GM18873 (cell line): ENCODE data around the gene PSD2.

Source experiments
- ATAC-seq: cut with Tn5 transposase; IDR thresholded peaks from one replicate; pipeline ENCODE4 v1.9.1; 2021; ENCODE audit warnings: mild to moderate bottlenecking, moderate library complexity, moderate number of reproducible peaks; ENCODE audit not compliant: unreplicated experiment, low FRiP score

Gene PSD2

DNA sequence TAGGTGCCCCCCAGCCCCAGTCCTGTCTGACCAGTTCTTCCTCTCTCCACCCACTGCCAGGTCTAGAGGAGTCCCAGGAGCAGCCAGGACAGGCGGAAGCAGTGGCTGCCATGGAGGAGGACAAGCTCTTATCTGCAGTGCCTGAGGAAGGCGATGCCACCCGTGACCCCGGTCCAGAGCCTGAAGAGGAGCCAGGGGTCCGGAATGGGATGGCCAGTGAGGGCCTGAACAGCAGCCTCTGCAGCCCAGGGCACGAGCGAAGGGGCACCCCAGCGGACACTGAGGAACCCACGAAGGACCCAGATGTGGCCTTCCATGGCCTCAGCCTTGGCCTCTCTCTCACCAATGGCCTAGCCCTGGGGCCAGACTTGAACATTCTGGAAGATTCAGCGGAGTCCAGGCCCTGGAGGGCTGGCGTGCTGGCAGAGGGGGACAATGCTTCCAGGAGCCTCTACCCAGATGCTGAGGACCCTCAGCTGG is 13.8 kb downstream of the PSD2 start:
- no peak for ATAC-seq

DNA sequence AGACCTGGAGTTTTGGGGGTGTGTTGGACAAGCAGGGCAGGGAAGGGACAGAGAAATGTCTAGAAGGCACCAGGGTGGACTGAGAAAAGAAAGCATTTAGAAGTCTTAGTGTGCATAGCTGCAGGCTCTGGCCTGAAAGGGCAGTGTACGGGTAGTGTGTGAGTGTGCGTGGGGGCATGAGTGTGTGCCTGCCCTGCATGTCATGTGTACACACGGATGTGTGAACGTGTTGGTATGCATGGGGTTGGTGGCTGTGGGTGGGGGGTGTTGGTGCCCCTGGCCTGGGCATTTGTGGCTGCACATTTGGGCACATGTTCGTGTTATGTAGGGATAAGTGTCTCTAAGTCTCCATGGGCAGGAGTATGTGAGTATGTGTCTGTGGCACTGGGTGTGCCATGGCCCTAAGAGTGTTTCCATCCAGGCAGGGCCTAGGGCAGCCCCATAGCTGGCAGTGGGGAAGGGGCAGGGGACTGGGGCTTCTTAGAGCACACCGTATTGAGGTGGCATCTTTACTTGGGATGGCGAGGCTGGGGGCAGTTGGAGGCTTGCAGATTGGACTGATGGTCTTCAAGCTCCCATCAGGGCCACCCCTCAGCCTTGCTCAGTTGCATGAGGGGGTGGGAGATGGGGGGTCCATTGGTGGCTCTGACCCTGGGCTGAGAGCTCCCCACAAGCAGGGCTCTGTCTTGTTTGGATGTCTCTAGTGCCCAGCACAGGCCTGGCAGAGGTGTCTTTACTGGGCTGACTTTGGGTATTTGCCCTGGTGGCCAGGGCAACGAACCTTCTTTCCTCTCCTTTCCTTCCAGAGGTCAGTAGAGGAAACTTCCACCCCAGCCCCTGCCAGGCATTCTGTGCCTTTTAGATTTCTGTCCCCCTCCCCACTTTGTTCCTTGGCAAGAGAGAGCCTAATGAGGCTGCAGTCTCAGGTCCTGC is 15.0 kb downstream of the PSD2 start:
- no peak for ATAC-seq

DNA sequence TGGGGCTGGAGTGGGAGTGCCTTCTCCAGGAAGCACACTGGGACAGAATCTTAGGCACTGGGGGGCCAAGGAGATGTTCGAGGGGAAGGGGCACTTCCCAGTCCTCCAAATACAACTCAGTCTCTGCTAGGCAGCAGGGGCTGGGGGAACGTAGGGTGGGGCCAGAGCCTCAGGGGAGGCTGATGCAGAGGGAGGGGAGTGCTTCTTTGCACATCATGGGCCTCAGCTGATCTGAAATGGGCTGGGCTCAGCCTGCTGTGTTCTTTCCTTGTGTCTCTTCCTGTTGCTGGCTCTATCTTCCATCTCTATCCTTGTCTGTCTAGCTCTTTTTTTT is 15.6 kb downstream of the PSD2 start:
- ATAC-seq: no peak

DNA sequence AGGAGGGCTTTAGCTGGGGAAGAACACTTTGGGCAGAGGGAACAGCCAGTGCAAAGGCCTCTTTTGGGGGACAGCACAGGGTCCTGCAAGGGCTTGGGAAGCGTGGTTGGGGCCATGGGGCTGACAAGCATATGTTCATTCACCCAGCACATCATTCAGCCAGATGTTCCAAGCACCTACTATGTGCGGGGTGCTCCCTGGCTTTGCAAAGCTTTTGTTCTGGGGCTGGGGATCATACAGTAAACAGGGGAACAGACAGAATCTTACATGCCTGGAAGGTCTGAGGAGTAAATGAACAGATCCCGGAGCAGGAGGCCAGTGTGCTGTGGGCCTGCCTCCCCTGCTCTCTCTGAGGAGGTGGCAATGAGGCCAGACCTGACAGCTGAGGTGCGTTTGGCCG is 16.7 kb downstream of the PSD2 start:
- ATAC-seq: no peak

DNA sequence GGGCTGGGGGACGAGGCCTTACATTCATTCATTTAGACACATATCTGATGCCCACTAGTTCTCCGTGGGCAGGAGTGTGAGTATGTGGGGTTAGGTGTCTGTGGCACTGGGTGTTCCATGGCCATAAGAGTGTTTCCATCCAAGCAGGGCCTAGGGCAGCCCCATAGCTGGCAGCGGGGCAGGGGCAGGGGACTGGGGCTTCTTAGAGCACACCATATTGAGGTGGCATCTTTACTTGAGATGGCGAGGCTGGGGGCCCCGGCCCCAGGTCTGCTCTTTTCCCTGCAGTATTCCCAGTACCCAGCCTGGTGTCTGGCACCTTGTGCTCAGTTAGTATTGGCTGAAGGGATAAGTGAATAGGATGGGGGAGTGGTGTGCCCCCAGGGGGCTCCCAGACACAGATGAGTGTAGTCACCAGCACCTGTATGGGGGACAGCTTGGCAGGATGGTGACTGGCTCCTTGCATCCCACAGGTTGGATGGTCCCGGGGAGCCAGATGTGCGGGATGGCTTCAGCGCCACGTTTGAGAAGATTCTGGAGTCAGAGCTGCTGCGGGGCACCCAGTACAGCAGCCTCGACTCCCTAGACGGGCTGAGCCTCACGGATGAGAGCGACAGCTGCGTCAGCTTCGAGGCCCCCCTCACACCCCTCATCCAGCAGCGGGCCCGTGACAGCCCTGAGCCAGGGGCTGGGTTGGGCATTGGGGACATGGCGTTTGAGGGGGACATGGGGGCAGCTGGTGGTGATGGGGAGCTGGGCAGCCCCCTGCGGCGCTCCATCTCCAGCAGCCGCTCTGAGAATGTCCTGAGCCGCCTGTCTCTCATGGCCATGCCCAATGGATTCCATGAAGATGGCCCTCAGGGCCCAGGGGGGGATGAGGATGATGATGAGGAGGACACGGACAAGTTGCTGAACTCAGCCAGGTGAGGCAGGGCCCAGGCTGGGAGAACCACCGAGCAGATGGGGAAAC is 17.5 kb downstream of the PSD2 start:
- no peak for ATAC-seq

DNA sequence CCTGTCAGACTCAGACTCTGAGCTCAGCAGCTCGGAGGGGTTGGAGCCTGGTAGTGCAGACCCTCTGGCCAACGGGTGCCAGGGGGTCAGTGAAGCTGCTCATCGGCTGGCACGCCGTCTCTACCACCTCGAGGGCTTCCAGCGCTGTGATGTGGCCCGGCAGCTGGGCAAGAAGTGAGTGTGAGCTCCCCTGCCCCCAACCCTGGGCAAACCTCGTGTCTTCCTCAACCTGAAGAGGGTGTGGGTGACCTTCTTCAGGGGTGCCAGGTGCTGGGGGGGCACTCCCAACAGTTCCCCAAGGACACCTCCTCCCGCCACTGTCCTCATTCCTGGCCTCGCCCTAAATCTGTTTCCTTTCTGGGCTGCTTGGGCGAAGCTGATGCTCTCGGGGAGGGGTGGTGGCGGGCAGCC is 18.6 kb downstream of the PSD2 start:
- no peak for ATAC-seq

DNA sequence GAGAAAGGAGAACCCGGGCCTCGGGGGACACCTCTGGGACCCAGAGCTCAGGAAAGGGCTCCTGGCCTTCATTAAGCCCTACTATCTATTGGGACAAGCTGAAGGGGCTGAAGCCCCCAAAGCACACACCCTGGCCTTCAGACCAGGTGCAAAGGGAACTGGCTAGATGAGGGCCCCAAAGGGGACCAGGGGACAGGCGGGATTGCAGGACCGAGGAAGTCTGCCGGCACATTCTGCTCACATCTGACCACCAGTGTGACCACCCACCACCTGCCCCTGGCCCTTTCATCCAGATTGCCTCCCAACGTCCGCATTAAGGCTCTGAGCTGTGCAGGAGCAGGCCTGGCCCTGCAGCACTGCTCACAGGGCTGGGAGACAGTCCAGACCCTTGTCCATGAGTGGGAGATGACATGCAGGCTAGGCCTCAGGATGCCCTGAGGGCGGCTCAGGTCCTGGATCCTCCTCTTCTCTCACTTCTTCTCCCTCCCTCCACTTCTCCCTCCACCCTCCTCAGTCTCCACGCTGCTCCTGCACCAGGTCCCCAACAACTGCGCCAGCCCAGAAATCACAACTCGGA is 19.2 kb downstream of the PSD2 start:
- ATAC-seq: no peak

DNA sequence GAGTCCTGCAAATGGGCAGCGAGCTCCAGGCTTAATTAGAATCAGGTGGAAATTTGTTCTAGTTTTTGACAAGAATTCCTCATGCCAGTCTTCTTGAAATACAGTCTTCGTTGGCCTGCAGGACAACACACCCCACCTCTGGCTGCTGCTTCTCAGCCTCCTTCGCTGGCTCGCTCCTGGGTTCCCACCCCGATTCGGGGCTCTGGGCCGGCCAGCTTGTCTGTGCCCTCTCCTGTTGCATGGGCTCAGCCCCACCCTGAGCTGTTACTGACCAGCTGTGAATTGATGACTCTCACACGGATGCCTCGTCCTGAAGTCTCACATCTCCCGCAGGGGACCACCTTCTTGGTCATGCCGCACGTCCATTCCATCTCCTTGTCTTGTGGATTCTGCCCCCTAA is 21.0 kb downstream of the PSD2 start:
- no peak for ATAC-seq

DNA sequence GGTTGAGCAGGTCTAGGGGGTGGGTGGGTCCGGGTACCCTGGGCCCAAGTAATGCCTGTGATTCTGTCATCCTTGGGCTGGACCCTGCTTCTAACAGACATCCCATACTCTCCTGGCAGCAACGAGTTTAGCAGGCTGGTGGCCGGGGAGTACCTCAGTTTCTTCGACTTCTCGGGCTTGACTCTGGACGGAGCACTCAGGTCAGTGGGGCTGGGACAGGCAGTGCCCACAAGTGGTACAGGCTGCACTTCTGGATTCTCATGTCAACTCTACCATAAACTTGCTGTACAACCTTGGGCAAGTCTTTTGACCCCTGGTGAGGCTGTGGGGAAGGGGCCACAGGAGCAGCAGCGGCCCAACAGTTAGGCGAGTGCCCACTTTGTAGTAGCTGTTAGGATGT is 21.8 kb downstream of the PSD2 start:
- no peak for ATAC-seq

DNA sequence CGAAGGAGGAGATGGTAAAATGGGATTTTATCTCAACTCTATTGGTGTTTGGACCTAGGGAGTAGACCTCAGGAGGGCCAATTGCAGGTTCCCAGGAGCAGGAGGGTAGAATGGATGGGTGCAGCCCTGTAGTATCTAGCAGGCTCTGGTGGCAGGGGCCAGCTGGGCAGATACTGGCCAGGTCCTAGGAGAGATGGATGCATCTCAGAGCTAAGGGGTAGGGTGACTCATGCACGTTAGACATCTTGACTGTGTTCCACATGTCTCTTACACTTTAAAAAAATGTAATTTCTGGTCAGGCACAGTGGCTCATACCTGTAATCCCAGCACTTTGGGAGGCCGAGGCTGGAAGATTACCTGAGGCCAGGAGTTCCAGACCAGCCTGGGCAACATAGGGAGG is 22.4 kb downstream of the PSD2 start:
- no peak for ATAC-seq

DNA sequence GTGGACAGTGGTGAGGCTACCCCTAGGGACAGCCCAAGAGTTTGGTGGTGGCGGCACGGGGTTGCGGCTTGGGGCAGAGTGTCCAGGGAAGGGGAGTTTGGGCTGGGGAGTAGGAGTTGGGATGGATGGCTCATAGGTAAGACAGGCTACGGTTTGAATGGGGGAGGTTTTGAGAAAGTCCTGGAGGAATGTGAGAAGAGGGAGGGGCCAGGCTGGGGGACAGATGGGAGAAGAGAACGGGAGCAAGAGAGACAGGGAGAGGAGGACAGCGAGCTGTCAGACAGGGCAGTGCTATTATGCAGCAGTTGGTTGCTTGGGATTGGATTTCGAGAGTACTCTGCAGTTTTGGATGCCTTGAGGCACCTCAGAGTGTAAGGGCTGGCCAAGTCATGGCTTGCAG is 24.5 kb downstream of the PSD2 start:
- ATAC-seq: no peak

DNA sequence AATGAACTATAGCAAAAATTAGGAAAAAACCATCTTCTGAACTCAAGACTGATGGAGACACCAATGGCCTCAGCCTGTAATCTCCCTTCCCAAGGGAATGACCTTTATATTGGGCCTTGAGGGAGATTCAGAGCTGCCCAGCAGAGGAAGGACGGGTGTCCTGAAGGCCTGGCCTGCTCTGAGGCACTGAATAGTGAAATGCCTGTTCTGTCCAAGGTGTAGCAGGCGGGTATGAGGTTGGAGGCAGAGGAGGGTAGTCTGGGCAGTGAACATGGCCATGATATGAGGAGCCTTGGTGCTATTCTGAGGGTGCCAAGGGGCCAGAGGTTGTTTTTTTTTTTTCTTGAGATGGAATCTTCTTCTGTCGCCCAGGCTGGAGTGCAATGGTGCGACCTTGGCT is 25.0 kb downstream of the PSD2 start:
- ATAC-seq: no peak

DNA sequence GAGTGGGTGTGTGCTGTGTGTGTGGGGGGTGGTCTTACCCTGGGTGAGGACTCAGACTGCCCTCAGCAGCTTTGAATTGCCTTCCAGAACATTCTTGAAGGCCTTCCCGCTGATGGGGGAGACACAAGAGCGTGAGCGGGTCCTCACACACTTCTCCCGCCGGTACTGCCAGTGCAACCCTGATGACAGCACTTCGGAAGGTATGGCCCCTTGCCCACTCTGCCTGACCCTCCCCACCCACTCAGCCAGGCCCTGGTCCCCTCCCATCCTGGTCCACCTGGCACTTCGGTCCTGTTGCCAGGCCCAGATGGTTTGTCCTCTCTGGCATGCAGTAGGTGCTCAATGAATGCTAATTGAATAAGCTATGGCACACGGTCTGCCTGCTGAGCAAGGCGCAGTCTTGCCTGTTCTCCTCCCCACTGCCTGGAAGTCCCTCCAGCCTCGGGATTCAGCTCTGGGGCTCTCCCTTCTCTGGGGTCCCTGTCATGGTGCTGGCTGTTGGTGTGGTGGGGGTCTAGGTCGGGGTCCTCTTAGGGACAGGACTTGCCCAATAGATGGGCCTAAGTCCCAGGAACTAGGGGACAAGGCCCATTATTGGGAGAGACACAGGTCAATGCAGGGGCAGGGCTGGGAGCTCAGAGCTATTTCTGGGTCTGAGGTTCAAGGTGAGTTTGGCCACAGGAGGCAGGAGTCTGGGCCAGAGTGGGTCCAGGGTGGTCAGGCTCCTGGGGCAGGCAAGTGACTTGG is 26.4 kb downstream of the PSD2 start:
- ATAC-seq: no peak

DNA sequence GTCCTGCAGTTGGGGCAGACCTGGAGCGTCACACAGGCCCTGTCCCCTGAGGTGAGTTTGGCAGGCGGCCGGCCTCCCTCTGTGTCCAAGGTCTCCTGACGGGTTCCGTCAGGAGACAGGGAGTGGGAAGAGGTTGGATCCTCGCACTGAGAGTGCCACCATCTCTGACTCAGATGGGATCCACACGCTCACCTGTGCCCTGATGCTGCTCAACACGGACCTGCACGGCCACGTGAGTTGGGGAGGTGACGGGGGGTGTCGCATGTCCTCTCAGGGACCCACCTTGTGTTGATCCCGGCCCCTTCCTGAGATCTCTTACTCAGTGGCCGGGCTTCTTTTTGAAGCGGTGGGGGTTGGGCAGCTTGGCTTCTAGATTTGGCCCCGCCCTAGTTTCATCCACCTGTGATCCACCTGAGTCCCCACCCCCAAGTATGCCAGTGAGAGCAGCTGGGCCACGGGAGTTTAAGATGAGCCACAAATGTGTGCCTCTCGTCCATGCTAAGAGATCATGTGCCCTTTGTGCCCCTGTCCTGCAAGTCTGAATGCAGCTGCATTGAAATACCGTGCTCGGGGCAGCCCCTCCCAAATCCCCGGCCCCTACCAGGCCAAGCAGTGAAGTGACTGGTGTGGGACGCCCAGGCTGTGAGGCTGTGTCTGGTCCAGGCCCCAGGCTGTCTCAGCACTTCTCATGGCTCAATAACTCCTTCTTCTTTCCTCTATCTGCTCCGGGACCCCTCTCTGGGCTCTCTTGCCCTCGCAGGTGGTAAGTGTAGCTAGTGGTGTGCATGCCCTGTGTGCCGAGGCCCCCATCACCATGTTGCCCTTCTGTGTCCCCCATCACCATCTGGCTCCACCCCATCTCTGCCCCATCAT is 27.2 kb downstream of the PSD2 start:
- ATAC-seq: no peak

DNA sequence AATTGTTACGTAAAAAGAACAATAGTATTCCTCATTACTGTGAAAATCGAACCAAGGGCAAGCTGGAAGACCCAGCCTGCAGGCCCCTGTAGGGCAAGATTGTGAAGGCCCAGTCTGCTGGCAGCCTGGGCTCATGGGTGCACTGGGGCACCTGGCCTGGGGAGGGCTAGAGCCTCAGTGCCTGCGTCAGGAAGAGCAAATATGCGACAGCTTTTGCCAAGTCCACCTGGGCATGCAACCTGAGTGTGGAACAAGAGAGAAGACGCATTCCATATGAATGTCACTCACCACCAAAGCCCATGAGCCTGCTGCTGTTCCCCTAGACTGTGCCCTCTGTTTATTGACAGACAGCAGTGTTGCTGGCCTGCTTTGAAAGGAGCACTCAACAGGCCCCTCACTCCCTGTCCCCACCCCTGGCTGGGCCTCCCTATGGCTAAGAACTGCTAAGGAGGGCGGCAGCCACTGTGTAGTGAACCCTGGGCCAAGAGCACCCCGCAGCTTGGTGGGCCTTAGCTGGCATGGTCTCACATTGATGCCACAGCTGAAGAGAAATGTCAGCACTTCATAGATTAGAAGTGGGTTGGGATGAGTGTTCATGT is 28.2 kb downstream of the PSD2 start:
- no peak for ATAC-seq

DNA sequence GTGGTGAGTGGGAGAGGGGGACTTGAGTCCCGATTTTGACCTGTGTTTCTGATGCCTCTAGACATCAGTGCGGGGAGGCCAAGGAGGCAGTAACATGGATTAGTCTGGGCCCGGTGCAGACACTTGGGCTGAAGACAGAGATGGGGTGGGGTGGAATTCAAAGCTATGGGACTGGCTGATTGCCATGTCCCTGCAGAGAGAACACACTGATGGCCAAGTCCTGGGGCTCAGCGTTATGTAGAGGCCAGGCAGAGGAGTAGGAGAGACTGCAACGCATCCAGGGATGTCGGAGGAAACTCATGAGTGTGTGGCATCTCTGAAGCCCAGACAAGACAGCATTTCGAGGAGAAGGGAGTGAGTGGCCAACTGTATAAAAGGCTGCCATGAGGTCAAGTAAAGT is 30.1 kb downstream of the PSD2 start:
- no peak for ATAC-seq

DNA sequence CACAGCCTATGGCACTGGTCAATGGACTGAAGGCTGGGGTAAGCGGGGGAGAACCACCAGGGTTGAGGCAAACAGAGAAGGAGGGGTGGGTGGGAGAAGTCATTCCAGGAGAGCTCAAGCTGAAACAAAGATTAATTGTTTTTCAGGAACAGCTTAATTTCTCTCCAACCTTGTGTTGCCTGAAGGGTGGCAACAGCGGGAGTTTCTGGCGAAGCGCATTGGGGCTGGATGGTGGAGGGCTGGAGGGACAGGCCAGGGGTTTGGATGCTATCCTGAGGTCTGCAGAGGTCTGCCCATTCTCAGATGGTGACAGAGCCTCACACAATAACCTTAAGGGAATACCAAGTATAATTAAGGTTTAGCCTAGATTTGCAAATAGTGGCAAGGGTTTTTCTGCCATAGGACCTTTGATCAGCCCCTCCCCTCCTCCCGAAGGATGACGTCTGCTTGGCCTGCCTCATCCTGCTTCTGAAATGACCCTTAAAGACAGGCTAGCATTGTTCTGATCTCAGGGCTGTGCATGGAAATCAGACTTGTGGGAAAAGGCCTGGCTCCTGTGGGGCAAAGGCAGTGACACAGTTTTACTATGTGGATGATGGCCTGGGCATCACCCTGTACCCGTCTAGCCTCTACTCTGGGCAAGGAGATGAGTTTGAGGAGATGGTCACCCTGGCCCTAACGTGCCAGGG is 32.7 kb downstream of the PSD2 start:
- no peak for ATAC-seq

DNA sequence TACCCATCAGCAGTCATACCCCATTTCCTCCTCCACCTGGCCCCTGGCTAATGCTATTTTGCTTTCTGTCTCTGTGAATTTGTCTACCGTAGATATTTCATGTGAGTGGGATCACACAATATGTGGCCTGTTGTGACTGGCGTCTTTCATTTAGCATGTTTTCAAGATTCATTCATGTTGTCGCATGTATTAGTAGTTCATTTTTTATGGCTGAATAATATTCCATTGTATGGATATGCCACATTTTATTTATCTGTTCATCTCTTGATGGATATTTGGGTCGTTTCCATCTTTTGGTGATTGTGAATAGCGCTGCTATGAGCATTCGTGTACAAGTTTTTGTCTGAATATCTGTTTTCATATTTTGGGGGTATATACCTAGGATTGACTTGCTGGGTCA is 33.9 kb downstream of the PSD2 start:
- no peak for ATAC-seq
